Panc1 (cell line): ENCODE data around the gene CRTAC1. TPM values are rescaled to one million over a fixed set of nuclear protein-coding genes. Genes with fewer than 3 reads are reported as not detected.

Experiments used
- ATAC-seq: fragments of 200-7000 bp; cut with Tn5 transposase; 2 replicates; pipeline ENCODE4 v1.9.1; 2020; ENCODE audit warnings: mild to moderate bottlenecking, moderate library complexity
- BruUV-seq: library from RNA; stranded (reverse); fragments of 400-500 nt; replicated peaks from 2 replicates; lab custom pipeline; 2021; lab: Mats Ljungman, UMichigan
- CTCF ChIA-PET: fragments of 300-600 bp; sonication (Branson Sonifier 250); formaldehyde crosslinking; loops from one replicate; lab custom pipeline; 2022; ENCODE audit warnings: antibody characterized with exemption; lab: Charles Lee
- POLR2A ChIA-PET: fragments of 300-600 bp; sonication (Branson Sonifier 250); formaldehyde crosslinking; loops from one replicate; lab custom pipeline; 2022; ENCODE audit warnings: antibody characterized with exemption; lab: Charles Lee
- DNase-seq: peaks from one replicate; pipeline ENCODE4 v3.0.0-alpha.2; 2010; ENCODE audit warnings: low read depth, low spot score
- H3K27ac ChIP-seq: 2 replicates; pipeline ENCODE4 v1.5.1; 2011; ENCODE audit warnings: mild to moderate bottlenecking, low read length, inconsistent platforms
- H3K27me3 ChIP-seq: fragments of 200-500 bp; sonication (Bioruptor generic); 2 replicates; pipeline ENCODE4 v1.6.0; 2014; ENCODE audit warnings: low read length, inconsistent platforms; ENCODE audit not compliant: control insufficient read depth, insufficient read depth
- H3K36me3 ChIP-seq: fragments of 200-500 bp; sonication (Bioruptor generic); 2 replicates; pipeline ENCODE4 v1.5.1; 2014; ENCODE audit warnings: inconsistent platforms, mild to moderate bottlenecking, low read length, moderate library complexity; ENCODE audit not compliant: control insufficient read depth, insufficient read depth
- H3K4me1 ChIP-seq: 2 replicates; pipeline ENCODE4 v1.5.1; 2011; ENCODE audit warnings: inconsistent platforms, mild to moderate bottlenecking, low read length, moderate library complexity; ENCODE audit not compliant: control insufficient read depth, insufficient read depth
- H3K4me3 ChIP-seq, 2 experiments: 2 replicates each; pipeline ENCODE4 v1.5.1; 2011 to 2012; ENCODE audit warnings: low read depth in 2 of 2, low read length in 2 of 2, mild to moderate bottlenecking in 2 of 2, inconsistent platforms in 1 of 2, moderate library complexity in 1 of 2
- H3K9me3 ChIP-seq: fragments of 200-500 bp; sonication (Bioruptor generic); 2 replicates; pipeline ENCODE4 v1.5.1; 2014; ENCODE audit warnings: low read depth, mild to moderate bottlenecking, inconsistent platforms, low read length, moderate library complexity; ENCODE audit not compliant: control insufficient read depth, insufficient read depth
- POLR2AphosphoS5 ChIP-seq: IDR thresholded peaks from 2 replicates; pipeline ENCODE4 v1.6.1; 2012; ENCODE audit warnings: mild to moderate bottlenecking, low read depth, low read length, moderate library complexity
- REST ChIP-seq, 2 experiments: IDR thresholded peaks; 2 replicates each; pipeline ENCODE4 v1.6.1; 2011 to 2012; ENCODE audit warnings: low read depth in 2 of 2, control low read depth in 1 of 2, low read length in 1 of 2, mild to moderate bottlenecking in 1 of 2, moderate library complexity in 1 of 2; ENCODE audit not compliant: insufficient read depth in 1 of 2
- SIN3A ChIP-seq: IDR thresholded peaks from 2 replicates; pipeline ENCODE4 v1.6.1; 2012; ENCODE audit warnings: low read depth, mild to moderate bottlenecking, low read length, moderate library complexity, borderline replicate concordance; ENCODE audit not compliant: insufficient read depth
- TCF7L2 ChIP-seq: IDR thresholded peaks from 2 replicates; pipeline ENCODE4 v1.6.1; 2011; ENCODE audit warnings: mild to moderate bottlenecking, low read depth, low read length, inconsistent platforms
- in situ Hi-C: cut with HindIII; loops from 2 replicates; pipeline ENCODE4 v1.10.0; 2016; ENCODE audit warnings: low sequenced_read_pairs, low pct_unique_long_range_greater_than_20kb
- intact Hi-C: fragments of 100-400 bp; cut with micrococcal nuclease; formaldehyde crosslinking; loops from one replicate; pipeline ENCODE4 v1.10.0; 2022; ENCODE audit not compliant: unreplicated experiment
- total RNA-seq: library from RNA; stranded (reverse); gene quantifications from one replicate; pipeline ENCODE4 v1.2.1, GENCODE V29; 2021; ENCODE audit not compliant: unreplicated experiment
- TF ChIP-seq, protein P1 (sequence below): fragments of 450-650 bp; IDR thresholded peaks from 2 replicates; pipeline ENCODE4 v1.5.1; 2017; ENCODE audit warnings: mild to moderate bottlenecking

Gene CRTAC1
- total RNA-seq, 1 experiment from 2014 or later: 0.23 TPM

DNA sequence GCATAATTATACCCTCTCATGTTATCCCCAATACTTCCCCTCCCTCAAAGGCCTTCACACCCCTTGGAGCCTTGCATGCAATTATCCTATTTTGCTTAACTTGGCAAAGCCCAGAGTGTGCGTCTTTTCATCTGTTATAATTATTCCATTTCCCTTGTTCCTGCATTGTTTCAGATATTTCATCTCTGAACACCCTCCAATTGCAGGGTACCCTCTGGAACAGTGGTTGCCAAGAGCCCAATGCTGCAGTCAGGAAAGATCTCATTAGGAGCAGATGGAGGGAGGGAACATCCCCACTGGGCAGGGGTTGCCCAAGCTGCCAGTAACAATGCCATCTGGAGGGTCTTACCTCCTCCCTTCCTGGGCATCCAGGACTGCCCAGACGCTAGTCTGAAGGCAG lies 199.2 kb downstream of the CRTAC1 start:
- in situ Hi-C loops: no loop called here
- CTCF ChIA-PET: no interaction called here

GRCh38 chr10:97830064-97830463 lies 200.4 kb downstream of the CRTAC1 start:
- intact Hi-C loops: no loop called here
- CTCF ChIA-PET: no interaction called here
- POLR2A ChIA-PET: no interaction called here

More for the DNA sequence above, 199.2 kb downstream of the CRTAC1 start:
- Histone ChIP-seq H3K27me3 (no peaks in the 10 kb centered on the region; the same call in 1 of the 2 replicates), H3K27ac (no peak overlapping the region), H3K36me3 (no peaks in the 10 kb centered on the region), H3K4me1 (no peaks in the 10 kb centered on the region; the same call in 1 of the 2 replicates), H3K4me3 (no peak overlapping the region), H3K9me3 (no peaks in the 10 kb centered on the region)
- intact Hi-C loops: no loop called here
- no peak for DNase-seq
- BruUV-seq: no TSS peak
- TF ChIP-seq SIN3A: no peak
- ATAC-seq: no peak
- POLR2A ChIA-PET: no interaction called here

DNA sequence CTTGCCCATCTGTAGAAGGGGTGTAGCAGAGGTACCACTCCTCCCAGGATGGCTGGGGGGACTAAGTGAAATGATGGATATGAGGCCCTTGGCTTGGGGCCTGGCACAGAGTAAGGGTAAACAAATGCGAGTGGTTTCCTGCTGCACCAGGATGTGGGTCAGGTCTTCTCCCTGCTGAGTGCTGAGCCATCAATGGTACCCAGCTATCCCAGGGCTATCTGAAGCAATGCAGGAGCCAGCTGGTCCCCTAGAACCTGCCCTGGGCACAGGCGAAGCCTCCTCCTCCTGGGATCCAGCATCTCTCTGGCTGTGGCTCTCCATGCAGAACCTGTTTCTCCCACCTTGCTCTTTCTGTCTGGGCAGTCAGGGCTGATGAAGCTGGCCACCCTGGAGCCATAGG lies 201.7 kb downstream of the CRTAC1 start:
- no peak for DNase-seq
- intact Hi-C loops (no loop called here), in situ Hi-C loops (no loop called here)
- Histone ChIP-seq H3K9me3 (no peaks in the 10 kb centered on the region), H3K27me3 (no peaks in the 10 kb centered on the region; the same call in 1 of the 2 replicates), H3K27ac (no peak overlapping the region), H3K4me3 (no peak overlapping the region), H3K4me1 (no peaks in the 10 kb centered on the region; the same call in 1 of the 2 replicates), H3K36me3 (no peaks in the 10 kb centered on the region)
- TF ChIP-seq TCF7L2 (no peak), POLR2AphosphoS5 (no peak), SIN3A (no peak), REST (IDR thresholded peaks at IDR 0.05; ENCODE audit: insufficient read depth in 1 of 2, low read depth in 2 of 2, low read length in 1 of 2) (no peak)
- TF ChIP-seq, protein P1, sequence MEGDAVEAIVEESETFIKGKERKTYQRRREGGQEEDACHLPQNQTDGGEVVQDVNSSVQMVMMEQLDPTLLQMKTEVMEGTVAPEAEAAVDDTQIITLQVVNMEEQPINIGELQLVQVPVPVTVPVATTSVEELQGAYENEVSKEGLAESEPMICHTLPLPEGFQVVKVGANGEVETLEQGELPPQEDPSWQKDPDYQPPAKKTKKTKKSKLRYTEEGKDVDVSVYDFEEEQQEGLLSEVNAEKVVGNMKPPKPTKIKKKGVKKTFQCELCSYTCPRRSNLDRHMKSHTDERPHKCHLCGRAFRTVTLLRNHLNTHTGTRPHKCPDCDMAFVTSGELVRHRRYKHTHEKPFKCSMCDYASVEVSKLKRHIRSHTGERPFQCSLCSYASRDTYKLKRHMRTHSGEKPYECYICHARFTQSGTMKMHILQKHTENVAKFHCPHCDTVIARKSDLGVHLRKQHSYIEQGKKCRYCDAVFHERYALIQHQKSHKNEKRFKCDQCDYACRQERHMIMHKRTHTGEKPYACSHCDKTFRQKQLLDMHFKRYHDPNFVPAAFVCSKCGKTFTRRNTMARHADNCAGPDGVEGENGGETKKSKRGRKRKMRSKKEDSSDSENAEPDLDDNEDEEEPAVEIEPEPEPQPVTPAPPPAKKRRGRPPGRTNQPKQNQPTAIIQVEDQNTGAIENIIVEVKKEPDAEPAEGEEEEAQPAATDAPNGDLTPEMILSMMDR: no peak
- BruUV-seq: no TSS peak
- CTCF ChIA-PET: interaction anchor here (0.7 kb wide), 1 partner anchor 141 kb away, joined by 3 read pairs; the partner anchor contains the start of gene AVPI1
- POLR2A ChIA-PET: interaction anchor here (0.5 kb wide), 1 partner anchor 12 kb away, joined by 3 read pairs; no protein-coding TSS in a partner anchor
- ATAC-seq: peak; percentile 11; the same call in 1 of the 2 replicates

More at GRCh38 chr10:97830064-97830463, 200.4 kb downstream of the CRTAC1 start:
- no TSS peak for BruUV-seq
- ATAC-seq (no peak), DNase-seq (no peak)
- Histone ChIP-seq H3K27me3 (no peaks in the 10 kb centered on the region; the same call in 1 of the 2 replicates), H3K9me3 (no peaks in the 10 kb centered on the region), H3K27ac (no peak overlapping the region), H3K36me3 (no peaks in the 10 kb centered on the region), H3K4me3 (no peak overlapping the region), H3K4me1 (no peaks in the 10 kb centered on the region; the same call in 1 of the 2 replicates)
- in situ Hi-C loops: no loop called here
- no peak for TF ChIP-seq POLR2AphosphoS5
- TF ChIP-seq SIN3A: no peak
- TF ChIP-seq REST (IDR thresholded peaks at IDR 0.05; ENCODE audit: insufficient read depth in 1 of 2, low read depth in 2 of 2, low read length in 1 of 2): no peak
